Right cardiac atrium (tissue), 5 donors: ENCODE results near the gene FGD3. TPM values are rescaled to one million over a fixed set of nuclear protein-coding genes. Genes with fewer than 3 reads are reported as not detected.
A peak's percentile ranks its signal among the peaks of the same experiment; 100 is the strongest.

ENCODE experiments used
- ATAC-seq, 2 donors: fragments of 200-7000 bp; cut with Tn5 transposase; one replicate each; pipeline versions ENCODE4 v1.8.0 to v1.9.1; 2020; ENCODE audit warnings: moderate library complexity in 2 of 2, mild to moderate bottlenecking in 1 of 2
- DNase-seq, 3 donors: peaks; one replicate each; pipeline ENCODE4 v3.0.0-alpha.2; 2020
- H3K27ac ChIP-seq: one replicate; pipeline ENCODE4 v1.5.1; 2013; ENCODE audit warnings: mild to moderate bottlenecking, low read length, control low read depth, moderate library complexity
- H3K27me3 ChIP-seq: one replicate; pipeline ENCODE4 v1.6.1; 2013; ENCODE audit not compliant: control insufficient read depth, insufficient read depth
- H3K4me1 ChIP-seq: one replicate; pipeline ENCODE4 v1.6.1; 2013; ENCODE audit warnings: low read length; ENCODE audit not compliant: control insufficient read depth, insufficient read depth
- H3K4me3 ChIP-seq: one replicate; pipeline ENCODE4 v1.5.1; 2013; ENCODE audit warnings: low read length, control low read depth
- H3K9me3 ChIP-seq: one replicate; pipeline ENCODE4 v1.6.1; 2013; ENCODE audit warnings: low read length; ENCODE audit not compliant: control insufficient read depth
- WGBS: extraction: QIAGEN DNeasy Blood & Tissue Kit; methylation state at CpG from one replicate; pipeline ENCODE4 v1.1.7; 2013; 5-methylcytosine and 5-hydroxymethylcytosine counted together
- intact Hi-C, 4 donors: fragments of 100-400 bp; cut with DNase I; formaldehyde crosslinking; loops; one replicate each; pipeline versions ENCODE4 v1.11.0 to v1.14.0; 2022 to 2023
- polyA plus RNA-seq: library from polyadenylated mRNA; stranded (reverse); fragments of 200-250 nt; gene quantifications from one replicate; pipeline ENCODE4 v1.2.3, GENCODE V29; 2013
- total RNA-seq, 4 donors: library from RNA; stranded (reverse); fragmentation: NEBNext Ultra II Directional; extraction: Animal tissue kit (Norgen Biotek cat#: 25700); gene quantifications; one replicate each; pipeline ENCODE4 v1.2.1, GENCODE V29; 2021
- donor health status: healthy with polysubstance abuse.
- donor health status: DM: no; HTN: yes; CAD: no.
- donor health status: DM: no; HTN: no; CAD: no.
- donor health status: DM: no; HTN: yes; CAD: no; lungs with severe emphysema.
- donor health status: DM: yes; HTN: yes; CAD: no.

Gene FGD3
- total and polyA plus RNA-seq, 5 donors = 1.1 to 3.2 (median 2.9) TPM

DNA sequence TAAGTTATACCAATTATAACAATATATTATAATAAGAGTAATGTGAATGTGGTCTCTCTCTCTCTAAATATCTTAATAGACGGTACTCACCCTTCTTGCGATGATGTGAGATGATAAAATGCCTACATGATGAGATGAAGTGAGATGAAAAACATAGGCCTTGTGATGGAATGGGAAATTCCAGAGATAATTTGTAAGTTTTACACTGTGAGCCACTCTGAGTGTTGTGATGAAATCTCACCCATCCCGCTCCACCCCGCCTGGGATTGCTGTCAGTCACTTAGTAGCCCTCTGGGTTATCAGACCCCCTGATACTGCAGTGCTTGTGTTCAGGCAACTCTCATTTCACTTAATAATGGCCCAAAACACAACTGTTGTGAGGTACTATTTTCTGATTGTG, 121.6 kb downstream of the FGD3 start:
- no peaks in the 10 kb centered on the region for H3K9me3 ChIP-seq
- intact Hi-C loops = no loop called here
- H3K4me3 ChIP-seq = no peak overlapping the region
- peaks cover 2% of the 10 kb centered on the region for H3K4me1 ChIP-seq
- DNase-seq = no peak
- no peaks in the 10 kb centered on the region for H3K27me3 ChIP-seq
- WGBS = 72% methylated on average over 4 of the region's 4 CpGs
- no peak overlapping the region for H3K27ac ChIP-seq
- ATAC-seq = no peak

GRCh38 chr9:93071464-93071863, 124.1 kb downstream of the FGD3 start:
- peak; percentile 25 to 41 for ATAC-seq
- 68% methylated on average over 7 of the region's 7 CpGs for WGBS
- intact Hi-C loops = no loop called here

DNA sequence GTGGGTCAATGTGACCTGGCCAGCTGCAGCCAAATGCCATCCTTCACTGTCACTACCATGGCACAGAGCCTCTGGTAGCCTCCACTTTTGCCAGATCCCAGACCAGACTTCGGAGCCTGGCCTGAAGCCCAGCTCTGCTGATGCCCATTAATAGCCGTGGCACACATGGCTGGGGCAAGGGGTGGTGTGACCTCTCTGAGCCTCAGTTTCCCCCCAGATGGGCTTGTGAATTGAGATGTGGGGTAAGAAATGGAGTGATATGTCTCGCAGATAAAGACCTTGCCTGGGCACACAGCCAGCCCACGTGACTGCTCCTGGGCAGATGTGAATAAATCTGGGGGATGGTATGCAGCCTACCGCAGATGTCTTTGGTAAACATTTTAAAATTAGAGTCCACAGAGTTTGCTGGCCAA, 125.1 kb downstream of the FGD3 start:
- Histone ChIP-seq H3K9me3 (no peaks in the 10 kb centered on the region), H3K4me1 (peaks cover 2% of the 10 kb centered on the region), H3K4me3 (no peak overlapping the region), H3K27ac (no peak overlapping the region), H3K27me3 (no peaks in the 10 kb centered on the region)
- DNase-seq = peak in 1 of 3 donors; percentile 51
- 31% methylated on average over 5 of the region's 5 CpGs for WGBS
- peak in 1 of 2 donors; percentile 28 for ATAC-seq
- intact Hi-C loops = no loop called here

More at GRCh38 chr9:93071464-93071863, 124.1 kb downstream of the FGD3 start:
- Histone ChIP-seq H3K27ac (no peak overlapping the region), H3K9me3 (no peaks in the 10 kb centered on the region), H3K27me3 (no peaks in the 10 kb centered on the region), H3K4me3 (no peak overlapping the region), H3K4me1 (peaks cover 2% of the 10 kb centered on the region)
- DNase-seq = no peak

DNA sequence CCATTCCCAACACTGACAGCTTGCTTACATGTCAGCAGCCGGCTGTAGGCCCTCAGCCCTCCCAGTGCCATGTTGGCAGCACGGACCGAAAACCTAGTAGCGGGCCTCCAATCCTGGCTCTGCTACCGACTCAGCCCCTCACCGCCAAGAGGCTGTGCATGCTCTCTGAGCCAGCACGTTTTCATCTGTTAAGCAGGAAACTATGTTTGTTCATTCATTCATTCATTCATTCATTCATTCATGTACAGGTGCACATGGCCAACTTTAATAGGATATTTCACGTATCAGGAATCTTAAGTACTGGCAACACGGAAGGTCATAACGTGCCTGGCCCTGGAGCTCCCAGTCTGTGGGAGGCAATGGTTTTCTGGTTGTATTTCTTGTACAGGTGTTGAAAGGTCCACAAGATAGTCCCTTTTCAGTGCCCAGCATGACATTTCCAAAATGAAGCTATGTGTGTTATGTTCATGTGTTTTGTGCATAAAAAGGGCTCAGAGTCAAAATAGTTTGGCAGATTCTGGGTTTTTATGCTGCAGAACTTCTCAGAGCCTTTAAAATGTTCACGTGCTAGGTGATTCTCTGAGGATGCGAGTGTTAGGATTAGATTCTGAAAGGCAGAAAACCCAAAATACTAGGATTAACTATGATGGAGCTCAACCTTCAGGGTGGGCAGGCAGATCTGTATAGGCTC, 128.9 kb downstream of the FGD3 start:
- Histone ChIP-seq H3K27me3 (no peaks in the 10 kb centered on the region), H3K4me1 (peaks cover 2% of the 10 kb centered on the region), H3K27ac (no peak overlapping the region), H3K9me3 (no peaks in the 10 kb centered on the region), H3K4me3 (no peak overlapping the region)
- 94% methylated on average over 12 of the region's 12 CpGs for WGBS
- no peak for DNase-seq
- no peak for ATAC-seq
- intact Hi-C loops = no loop called here

- H3K9me3 ChIP-seq = no peaks in the 10 kb centered on the region
- WGBS = 95% methylated on average over 2 of the region's 2 CpGs
- H3K27me3 ChIP-seq = no peaks in the 10 kb centered on the region
- DNase-seq = no peak
- ATAC-seq = no peak
- H3K27ac ChIP-seq = no peak overlapping the region
- intact Hi-C loops = no loop called here
- H3K4me3 ChIP-seq = no peak overlapping the region
- H3K4me1 ChIP-seq = peaks cover 2% of the 10 kb centered on the region
Measured at GRCh38 chr9:93076792-93077128, 129.4 kb downstream of the FGD3 start.

DNA sequence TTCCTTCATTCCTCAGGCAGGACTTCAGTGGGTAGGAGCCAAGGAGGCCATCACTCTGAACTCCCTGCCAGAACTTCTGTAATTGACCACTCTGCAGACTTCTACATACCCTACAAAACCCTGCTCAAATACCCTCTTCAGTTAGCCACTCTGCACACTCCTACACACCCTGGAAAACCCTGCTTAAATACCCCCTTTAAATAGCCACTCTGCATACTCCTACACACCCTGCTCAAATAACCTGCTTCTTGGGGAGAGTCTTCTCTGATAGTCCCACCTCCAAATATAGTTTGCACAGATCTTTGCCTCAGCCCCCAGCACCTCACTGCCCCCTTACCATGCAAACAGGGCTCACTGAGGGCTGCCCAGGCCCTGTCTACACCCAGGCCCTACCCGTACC, 130.0 kb downstream of the FGD3 start:
- intact Hi-C loops = no loop called here
- ATAC-seq (no peak), DNase-seq (no peak)
- H3K27me3 ChIP-seq = no peaks in the 10 kb centered on the region
- no peak overlapping the region for H3K27ac ChIP-seq
- H3K4me3 ChIP-seq = no peak overlapping the region
- no peaks in the 10 kb centered on the region for H3K9me3 ChIP-seq
- H3K4me1 ChIP-seq = peaks cover 2% of the 10 kb centered on the region
- 98% methylated on average over 1 of the region's 1 CpG for WGBS

GRCh38 chr9:93077811-93078210, 130.5 kb downstream of the FGD3 start:
- no peaks in the 10 kb centered on the region for H3K9me3 ChIP-seq
- H3K4me3 ChIP-seq = no peak overlapping the region
- intact Hi-C loops = no loop called here
- no peaks in the 10 kb centered on the region for H3K27me3 ChIP-seq
- DNase-seq (no peak), ATAC-seq (no peak)
- 98% methylated on average over 16 of the region's 16 CpGs for WGBS
- no peak overlapping the region for H3K27ac ChIP-seq
- no peaks in the 10 kb centered on the region for H3K4me1 ChIP-seq

- no peak for DNase-seq
- Histone ChIP-seq H3K4me3 (no peak overlapping the region), H3K4me1 (no peaks in the 10 kb centered on the region), H3K27ac (no peak overlapping the region), H3K27me3 (no peaks in the 10 kb centered on the region), H3K9me3 (no peaks in the 10 kb centered on the region)
- intact Hi-C loops = no loop called here
- ATAC-seq = no peak
- 91% methylated on average over 13 of the region's 13 CpGs for WGBS
Measured at GRCh38 chr9:93079371-93079770, 132.0 kb downstream of the FGD3 start.

DNA sequence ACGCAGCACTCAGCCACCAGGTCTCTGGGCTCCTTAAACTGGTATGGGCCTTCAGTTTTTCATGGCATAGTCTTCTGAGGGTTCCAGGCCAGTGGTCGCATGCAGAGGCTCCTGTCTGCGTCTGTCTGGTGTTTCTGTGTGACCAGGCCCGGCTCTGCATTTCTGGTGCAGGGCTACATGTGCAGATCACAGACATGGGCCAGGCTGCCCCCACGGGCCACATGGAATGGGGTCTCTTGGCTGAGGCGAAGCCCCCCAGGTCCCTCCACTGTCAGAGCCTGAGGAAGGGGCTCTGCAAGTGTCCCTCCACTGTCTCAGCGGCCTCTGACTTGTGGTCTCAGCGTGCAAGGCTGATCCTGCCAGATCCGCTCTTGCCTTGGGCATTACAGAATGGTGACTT, 133.1 kb downstream of the FGD3 start:
- Histone ChIP-seq H3K9me3 (no peaks in the 10 kb centered on the region), H3K4me1 (no peaks in the 10 kb centered on the region), H3K27me3 (no peaks in the 10 kb centered on the region), H3K27ac (no peak overlapping the region), H3K4me3 (no peak overlapping the region)
- DNase-seq = no peak
- no peak for ATAC-seq
- intact Hi-C loops = no loop called here
- WGBS = 93% methylated on average over 9 of the region's 9 CpGs

DNA sequence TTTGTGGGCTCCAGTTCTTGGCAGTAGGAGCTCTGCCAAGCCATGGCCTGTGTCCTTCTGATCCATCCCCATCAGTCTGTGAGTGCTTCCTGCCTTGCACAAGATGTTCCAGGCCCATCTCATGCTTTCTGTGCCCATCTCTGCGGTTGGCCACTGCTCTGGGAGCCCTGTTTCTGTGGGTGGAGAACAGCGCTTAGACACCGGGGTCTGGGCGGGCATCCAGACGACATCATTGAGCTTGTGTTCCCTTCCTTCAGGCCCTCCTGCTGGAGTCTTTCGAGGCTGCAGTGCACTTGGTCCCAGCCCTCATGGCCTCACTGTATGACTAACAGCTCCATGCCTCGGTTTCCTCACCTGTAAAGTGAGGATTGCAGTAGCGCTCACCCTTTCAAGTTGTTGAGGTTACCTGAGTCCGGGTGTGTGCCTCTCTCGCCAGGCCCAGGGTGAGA, 133.8 kb downstream of the FGD3 start:
- H3K27me3 ChIP-seq = no peaks in the 10 kb centered on the region
- DNase-seq = no peak
- 83% methylated on average over 10 of the region's 10 CpGs for WGBS
- no peak overlapping the region for H3K4me3 ChIP-seq
- H3K4me1 ChIP-seq = no peaks in the 10 kb centered on the region
- no peak for ATAC-seq
- intact Hi-C loops = no loop called here
- no peaks in the 10 kb centered on the region for H3K9me3 ChIP-seq
- no peak overlapping the region for H3K27ac ChIP-seq

- Histone ChIP-seq H3K27me3 (no peaks in the 10 kb centered on the region), H3K27ac (no peak overlapping the region), H3K4me3 (no peak overlapping the region), H3K9me3 (no peaks in the 10 kb centered on the region), H3K4me1 (no peaks in the 10 kb centered on the region)
- ATAC-seq (no peak), DNase-seq (no peak)
- WGBS = 88% methylated on average over 3 of the region's 3 CpGs
- intact Hi-C loops = no loop called here
Measured at GRCh38 chr9:93081931-93082330, 134.6 kb downstream of the FGD3 start.
